Omental fat pad (tissue), 4 donors: ENCODE data around the gene MINAR2. TPM values are rescaled to one million over a fixed set of nuclear protein-coding genes. Genes with fewer than 3 reads are reported as not detected.

Source experiments
- ATAC-seq: fragments of 150-250 bp; one replicate; pipeline ENCODE4 v1.9.1; 2016; ENCODE audit warnings: mild to moderate bottlenecking, moderate library complexity; ENCODE audit not compliant: low FRiP score
- DNase-seq: peaks from one replicate; pipeline ENCODE4 v3.0.0-alpha.2; 2019; ENCODE audit warnings: low spot score
- CTCF ChIP-seq, 3 donors: fragments of 450-650 bp; IDR thresholded peaks; one replicate each; pipeline ENCODE4 v1.5.1; 2016 to 2017; ENCODE audit warnings: antibody characterized with exemption in 3 of 3, mild to moderate bottlenecking in 3 of 3, moderate library complexity in 2 of 3
- total RNA-seq, 4 donors: library from RNA; depleted of rRNA; stranded (reverse); fragments of >200 nt; gene quantifications; one replicate each; pipeline ENCODE4 v1.1.0, GENCODE V29; 2016

The MINAR2 gene
- total RNA-seq: not detected

GRCh38 chr5:129747572-129748407, at the start of gene MINAR2:
MINAR2 (plus strand) TSS chr5:129748094; CDS start chr5:129748191, 97 bp downstream.
- no peak for TF ChIP-seq CTCF (IDR thresholded peaks at IDR 0.05)
- ATAC-seq (no peak), DNase-seq (no peak)

- ATAC-seq (no peak), DNase-seq (no peak)
- no peak for TF ChIP-seq CTCF (IDR thresholded peaks at IDR 0.05)
Observed at GRCh38 chr5:129698661-129699060, 49.2 kb upstream of the MINAR2 start.

- DNase-seq: no peak
- TF ChIP-seq CTCF (IDR thresholded peaks at IDR 0.05): no peak
- ATAC-seq: no peak
Observed at GRCh38 chr5:129716235-129716634, 31.7 kb upstream of the MINAR2 start.

GRCh38 chr5:129716651-129717050, 31.2 kb upstream of the MINAR2 start:
- DNase-seq: no peak
- no peak for TF ChIP-seq CTCF (IDR thresholded peaks at IDR 0.05)
- ATAC-seq: no peak

GRCh38 chr5:129717751-129718310, 30.1 kb upstream of the MINAR2 start:
- no peak for TF ChIP-seq CTCF (IDR thresholded peaks at IDR 0.05)
- DNase-seq: no peak
- no peak for ATAC-seq

- ATAC-seq (no peak), DNase-seq (no peak)
- TF ChIP-seq CTCF (IDR thresholded peaks at IDR 0.05): no peak
Observed at GRCh38 chr5:129718471-129719090, 29.3 kb upstream of the MINAR2 start.
